ENCODE measurements around the gene NHP2.

Gene NHP2

DNA sequence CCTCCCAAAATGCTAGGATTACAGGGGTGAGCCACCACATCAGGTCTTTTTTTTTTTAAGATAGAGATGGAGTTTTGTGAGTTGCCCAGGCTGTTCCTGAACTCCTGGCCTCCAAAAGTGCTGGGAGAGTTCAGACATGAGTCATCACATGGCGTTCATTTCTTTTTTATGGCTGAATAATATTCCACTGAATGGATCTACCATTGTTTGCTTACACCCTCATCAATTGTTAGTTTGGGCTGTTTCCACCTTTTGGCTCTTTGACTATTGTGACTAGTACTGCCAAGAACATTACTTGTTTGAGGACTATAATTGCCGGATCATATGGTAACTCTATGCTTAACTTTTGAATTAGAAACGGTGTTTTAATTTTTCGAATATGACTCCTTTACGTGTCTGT, 41.1 kb downstream of the NHP2 start:
- no peak for DNase-seq

DNA sequence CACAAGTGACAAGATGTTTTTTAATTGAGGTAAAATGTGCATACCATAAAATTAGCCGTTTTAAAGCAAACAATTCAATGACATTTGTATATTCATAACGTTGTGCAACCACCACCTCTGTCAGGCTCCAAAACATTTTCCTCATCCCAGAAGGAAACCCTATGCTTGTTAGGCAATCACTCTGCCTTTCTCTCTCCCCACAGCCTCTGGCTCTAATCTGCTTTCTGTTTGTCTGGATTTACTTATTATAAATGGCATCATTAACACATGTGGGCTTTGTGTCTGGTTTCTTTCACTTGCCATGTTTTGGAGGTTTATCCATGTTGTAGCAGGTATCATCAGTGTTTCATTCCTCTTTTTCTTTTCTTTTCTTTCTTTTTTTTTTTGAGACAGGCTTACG, 41.8 kb downstream of the NHP2 start:
- peak; percentile 19 for DNase-seq

DNA sequence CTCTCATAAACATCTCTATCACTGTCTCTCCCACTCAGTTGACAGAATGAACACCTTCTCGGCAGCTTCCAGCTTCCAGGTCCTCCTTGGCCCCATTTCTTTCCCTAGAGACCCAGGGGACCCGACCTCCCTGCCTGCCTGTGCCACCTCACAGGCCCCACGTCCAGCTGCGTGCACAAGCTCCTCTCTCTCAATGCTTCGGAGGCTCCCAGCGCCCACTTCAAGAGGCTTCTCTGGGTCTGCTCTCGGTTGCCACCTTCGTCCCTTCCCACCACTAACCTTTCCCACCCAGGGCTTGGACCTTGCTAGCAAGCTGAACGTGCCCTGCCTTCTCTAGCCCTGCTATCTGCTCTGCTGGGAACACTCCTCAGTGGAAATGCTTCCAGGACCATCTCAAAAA, 43.2 kb downstream of the NHP2 start:
- DNase-seq = no peak

GRCh38 chr5:178108966-178109365, 44.7 kb downstream of the NHP2 start:
- DNase-seq = no peak

DNA sequence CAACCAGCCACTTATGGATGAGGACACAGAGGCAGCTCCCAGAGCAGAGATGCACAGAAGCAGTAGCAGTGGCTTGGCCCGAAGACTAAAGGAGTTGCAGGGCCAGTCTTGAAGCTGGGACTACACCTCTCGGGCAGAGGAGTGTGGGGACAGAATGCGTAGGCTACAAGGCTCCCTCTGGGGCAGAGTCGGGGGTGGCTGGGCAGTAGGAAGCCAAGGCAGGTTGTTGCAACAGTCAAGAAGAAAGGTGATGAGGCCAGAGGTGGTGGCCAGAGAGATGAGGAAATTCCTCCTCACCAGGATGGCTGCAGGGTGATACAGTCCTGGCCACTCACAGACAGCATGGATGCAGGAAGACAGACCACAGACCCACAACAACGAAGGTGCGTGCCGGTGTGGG, 45.2 kb downstream of the NHP2 start:
- no peak for DNase-seq

- DNase-seq = no peak
Observed at GRCh38 chr5:178107756-178108310, 45.9 kb downstream of the NHP2 start.

- DNase-seq = no peak
Observed at GRCh38 chr5:178106556-178107239, 47.0 kb downstream of the NHP2 start.

DNA sequence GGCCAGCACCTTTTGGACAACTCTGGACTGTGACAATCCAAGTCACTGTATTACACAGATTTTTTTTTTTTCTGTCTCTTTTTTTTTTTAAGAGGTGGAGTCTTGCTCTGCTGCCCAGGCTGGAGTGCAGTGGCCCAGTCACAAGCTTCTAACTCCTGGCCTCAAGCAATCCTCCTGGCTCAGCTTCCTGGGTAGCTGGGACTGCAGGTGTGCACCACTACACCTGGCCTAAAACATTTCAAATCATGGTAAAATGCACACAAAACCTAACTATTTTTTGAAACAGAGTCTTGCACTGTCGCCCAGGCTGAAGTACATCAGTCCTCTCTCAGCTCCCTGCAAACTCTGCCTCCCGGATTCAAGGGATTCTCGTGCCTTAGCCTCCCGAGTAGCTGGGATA, 47.6 kb downstream of the NHP2 start:
- DNase-seq = no peak

- DNase-seq = no peak
Observed at GRCh38 chr5:178104492-178104891, 49.2 kb downstream of the NHP2 start.

DNA sequence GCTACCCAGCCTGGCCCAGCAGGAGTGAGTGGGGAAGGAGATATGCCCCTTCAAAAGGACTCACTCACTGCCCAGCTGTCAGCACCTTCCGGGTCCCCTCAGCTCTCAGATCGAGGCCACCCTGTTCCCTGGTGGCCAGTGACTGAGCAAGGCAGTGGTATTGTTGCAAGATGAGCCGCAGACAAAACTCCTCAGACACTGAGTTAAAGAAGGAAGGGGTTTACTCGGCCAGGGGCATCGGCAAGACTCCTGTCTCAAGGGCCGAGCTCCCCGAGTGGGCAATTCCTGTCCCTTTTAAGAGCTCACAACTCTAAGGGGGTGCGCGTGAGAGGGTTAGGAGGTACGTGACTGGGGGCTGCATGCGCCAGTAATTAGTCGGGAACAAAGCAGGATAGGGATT, 50.1 kb downstream of the NHP2 start:
- no peak for DNase-seq
